HL-60 (cell line): ENCODE results near the gene MKLN1.
A peak's percentile ranks its signal among the peaks of the same experiment; 100 is the strongest.

Source experiments
- DNase-seq, 2 experiments: peaks; one replicate each; pipeline ENCODE4 v3.0.0-alpha.2; 2010 to 2020; ENCODE audit warnings: low read depth in 1 of 2, low spot score in 1 of 2
- H3K27ac ChIP-seq: fragments of 250-450 bp; sonication (Bioruptor Pico); replicated peaks from 2 replicates; pipeline ENCODE4 v1.5.1; 2020; ENCODE audit warnings: mild to moderate bottlenecking, moderate library complexity
- H3K27me3 ChIP-seq: fragments of 250-450 bp; sonication (Bioruptor Pico); 2 replicates; pipeline ENCODE4 v1.5.1; 2021; ENCODE audit warnings: mild to moderate bottlenecking, moderate library complexity; ENCODE audit not compliant: insufficient read depth, poor library complexity, severe bottlenecking
- H3K4me3 ChIP-seq: replicated peaks from 2 replicates; pipeline ENCODE4 v1.5.1; 2011; ENCODE audit warnings: mild to moderate bottlenecking, control low read depth, low read length; ENCODE audit not compliant: insufficient read depth
- CTCF ChIP-seq: IDR thresholded peaks from one replicate; pipeline ENCODE4 v1.5.1; 2011; ENCODE audit warnings: low read length, control low read depth, inconsistent platforms; ENCODE audit not compliant: insufficient read depth
- GABPA ChIP-seq: IDR thresholded peaks from 2 replicates; pipeline ENCODE4 v1.6.1; 2012; ENCODE audit warnings: low read depth
- POLR2AphosphoS5 ChIP-seq: IDR thresholded peaks from 2 replicates; pipeline ENCODE4 v1.6.1; 2012; ENCODE audit warnings: low read depth
- REST ChIP-seq: IDR thresholded peaks from 2 replicates; pipeline ENCODE4 v1.6.1; 2012; ENCODE audit warnings: low read depth; ENCODE audit not compliant: insufficient replicate concordance
- SPI1 ChIP-seq: IDR thresholded peaks from 2 replicates; pipeline ENCODE4 v1.6.1; 2012; ENCODE audit warnings: low read depth, mild to moderate bottlenecking, borderline replicate concordance

MKLN1 gene

GRCh38 chr7:131517218-131517923 lies 189.7 kb downstream of the MKLN1 start:
- H3K27ac ChIP-seq = no peak overlapping the region
- DNase-seq = peak; percentile 11 to 30
- H3K4me3 ChIP-seq = no peak overlapping the region
- no peaks in the 10 kb centered on the region for H3K27me3 ChIP-seq
- no peak for TF ChIP-seq SPI1

- no peak overlapping the region for H3K4me3 ChIP-seq
- TF ChIP-seq POLR2AphosphoS5 = no peak
- no peak for TF ChIP-seq CTCF
- TF ChIP-seq REST = no peak
- TF ChIP-seq SPI1 = no peak
- TF ChIP-seq GABPA = no peak
- DNase-seq = no peak
- H3K27me3 ChIP-seq = no peaks in the 10 kb centered on the region
- no peak overlapping the region for H3K27ac ChIP-seq
Observed at GRCh38 chr7:131518626-131519025, 190.9 kb downstream of the MKLN1 start.

GRCh38 chr7:131521651-131522163 lies 194.0 kb downstream of the MKLN1 start:
- no peaks in the 10 kb centered on the region for H3K27me3 ChIP-seq
- no peak for TF ChIP-seq REST
- no peak for TF ChIP-seq GABPA
- no peak for TF ChIP-seq SPI1
- TF ChIP-seq POLR2AphosphoS5 = no peak
- TF ChIP-seq CTCF = no peak
- DNase-seq = no peak
- no peak overlapping the region for H3K4me3 ChIP-seq
- no peak overlapping the region for H3K27ac ChIP-seq

- DNase-seq = no peak
- no peaks in the 10 kb centered on the region for H3K27me3 ChIP-seq
- H3K4me3 ChIP-seq = no peak overlapping the region
- H3K27ac ChIP-seq = no peak overlapping the region
- no peak for TF ChIP-seq CTCF
- TF ChIP-seq POLR2AphosphoS5 = no peak
- TF ChIP-seq REST = no peak
- TF ChIP-seq GABPA = no peak
- no peak for TF ChIP-seq SPI1
Observed at GRCh38 chr7:131522325-131522930, 194.8 kb downstream of the MKLN1 start.
